HepG2 (cell line): ENCODE data around the gene TCF25. TPM values are rescaled to one million over a fixed set of nuclear protein-coding genes. Genes with fewer than 3 reads are reported as not detected.

ENCODE experiments used
- ARHGAP35 ChIP-seq: sonication (generic); formaldehyde crosslinking; IDR thresholded peaks from 2 replicates; pipeline ENCODE4 v1.9.0; 2022; ENCODE audit warnings: mild to moderate bottlenecking, inconsistent platforms, moderate library complexity, missing genetic modification reagents, borderline replicate concordance
- FOSL2 ChIP-seq: sonication (generic); formaldehyde crosslinking; IDR thresholded peaks from 2 replicates; pipeline ENCODE4 v1.4.0; 2020; ENCODE audit warnings: missing genetic modification reagents
- HMGA1 ChIP-seq: sonication (generic); formaldehyde crosslinking; conservative IDR thresholded peaks from 2 replicates; pipeline ENCODE4 v1.4.0; 2020; ENCODE audit warnings: missing genetic modification reagents
- HMGXB3 ChIP-seq: sonication (generic); formaldehyde crosslinking; IDR thresholded peaks from 2 replicates; pipeline ENCODE4 v1.4.0; 2020; ENCODE audit warnings: missing genetic modification reagents, borderline replicate concordance
- JDP2 ChIP-seq: sonication (generic); formaldehyde crosslinking; IDR thresholded peaks from 2 replicates; pipeline ENCODE4 v1.8.1; 2022; ENCODE audit warnings: missing genetic modification reagents, borderline replicate concordance
- KDM1A ChIP-seq: IDR thresholded peaks from 2 replicates; pipeline ENCODE4 v1.6.1; 2016; ENCODE audit warnings: missing compliant biosample characterization
- POLR2AphosphoS5 ChIP-seq: IDR thresholded peaks from 2 replicates; pipeline ENCODE4 v1.6.1; 2012; ENCODE audit warnings: low read depth, low read length
- SMARCC2 ChIP-seq: fragments of 450-650 bp; IDR thresholded peaks from 2 replicates; pipeline ENCODE4 v1.6.1; 2017; ENCODE audit warnings: antibody characterized with exemption, mild to moderate bottlenecking
- ZKSCAN1 ChIP-seq: fragments of 150-350 bp; IDR thresholded peaks from 2 replicates; pipeline ENCODE4 v1.6.1; 2014; ENCODE audit warnings: low read length
- ZNF318 ChIP-seq: sonication (generic); formaldehyde crosslinking; IDR thresholded peaks from 2 replicates; pipeline ENCODE4 v1.4.0; 2020; ENCODE audit warnings: mild to moderate bottlenecking, missing genetic modification reagents
- ZNF687 ChIP-seq: sonication (generic); formaldehyde crosslinking; IDR thresholded peaks from 2 replicates; pipeline ENCODE4 v1.5.1; 2020; ENCODE audit warnings: mild to moderate bottlenecking, missing genetic modification reagents, moderate library complexity
- polyA plus RNA-seq, 8 experiments: library from polyadenylated mRNA; depleted of rRNA in 3 of 8; stranded (reverse) in 7 of 8; unstranded in 1 of 8; fragments of >200 nt; fragmentation: Illumina TruSeq in 4 of 8; extraction: Trizol in 4 of 8; gene quantifications; 2 replicates each; pipeline versions ENCODE4 v1.2.1 to v1.2.3, GENCODE V29; 2011 to 2016; ENCODE audit warnings: low read depth in 4 of 8, missing spikeins in 1 of 8, mixed read lengths in 1 of 8; ENCODE audit not compliant: insufficient read depth in 1 of 8
- total RNA-seq, 5 experiments: library from RNA; depleted of rRNA; stranded (reverse); fragments of >200 nt; fragmentation: Illumina TruSeq; extraction: Trizol; gene quantifications; 2 replicates each; pipeline ENCODE4 v1.2.3, GENCODE V29; 2016; ENCODE audit warnings: low read depth in 1 of 5

TCF25 gene
- total and polyA plus RNA-seq, 2 of the 13 experiments (the other 11 are each of a cell fraction or from before 2014, with no cell fraction given) = 138 to 206 TPM

GRCh38 chr16:89873109-89873971 is at the start of gene TCF25 (continued):
- TF ChIP-seq ZNF318 (CRISPR knock-in tag) (peak; percentile 92; the same call in 1 of the 2 replicates), ARHGAP35 (peak; percentile 81), HMGA1 (CRISPR knock-in tag) (no peak), HMGXB3 (0 out of 2 replicates have a peak, but pooled peaks have one; percentile 22), KDM1A (CRISPR knock-in tag) (no peak), ZKSCAN1 (no peak), FOSL2 (CRISPR knock-in tag) (0 out of 2 replicates have a peak, but pooled peaks have one; percentile 43), JDP2 (CRISPR knock-in tag) (no peak), SMARCC2 (no peak), POLR2AphosphoS5 (peak; percentile 97), ZNF687 (CRISPR knock-in tag) (peak; percentile 99)
